ENCODE measurements around the gene MIER1.

DNA sequence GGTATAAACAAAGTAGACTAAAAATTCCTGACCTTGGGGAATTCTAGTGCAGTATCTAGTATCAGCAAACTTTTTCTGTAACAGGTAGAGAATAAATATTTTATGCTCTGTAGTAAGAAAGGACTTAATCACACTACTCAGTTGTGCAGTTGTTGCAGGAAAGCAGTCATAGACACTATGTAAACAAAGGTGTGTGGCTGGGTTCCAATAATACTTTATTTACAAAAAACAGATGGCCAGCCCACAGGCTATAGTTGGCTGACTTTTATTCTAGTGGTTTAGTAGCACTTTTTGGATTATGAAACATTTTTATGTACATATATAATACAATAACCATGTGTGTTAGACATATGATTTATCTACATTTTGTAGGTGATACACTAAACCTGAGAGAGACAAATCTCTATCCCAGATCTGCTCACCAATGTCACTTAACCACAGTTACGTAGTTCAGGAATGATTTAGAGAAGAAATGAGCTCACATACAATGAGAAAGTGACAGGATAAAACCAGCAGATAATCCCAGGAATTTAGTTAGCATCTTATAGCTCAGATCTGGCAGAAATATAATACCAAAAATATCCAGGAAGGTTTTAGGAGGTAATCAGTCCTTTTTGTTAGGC, 56.1 kb downstream of the MIER1 start:
- no peak for TF ChIP-seq EZH2phosphoT487 (IDR thresholded peaks at IDR 0.05; ENCODE audit: low read length)
- TF ChIP-seq EZH2 (optimal IDR thresholded peaks at IDR 0.05; ENCODE audit: low read depth, low read length) = no peak
- TF ChIP-seq, protein P1, sequence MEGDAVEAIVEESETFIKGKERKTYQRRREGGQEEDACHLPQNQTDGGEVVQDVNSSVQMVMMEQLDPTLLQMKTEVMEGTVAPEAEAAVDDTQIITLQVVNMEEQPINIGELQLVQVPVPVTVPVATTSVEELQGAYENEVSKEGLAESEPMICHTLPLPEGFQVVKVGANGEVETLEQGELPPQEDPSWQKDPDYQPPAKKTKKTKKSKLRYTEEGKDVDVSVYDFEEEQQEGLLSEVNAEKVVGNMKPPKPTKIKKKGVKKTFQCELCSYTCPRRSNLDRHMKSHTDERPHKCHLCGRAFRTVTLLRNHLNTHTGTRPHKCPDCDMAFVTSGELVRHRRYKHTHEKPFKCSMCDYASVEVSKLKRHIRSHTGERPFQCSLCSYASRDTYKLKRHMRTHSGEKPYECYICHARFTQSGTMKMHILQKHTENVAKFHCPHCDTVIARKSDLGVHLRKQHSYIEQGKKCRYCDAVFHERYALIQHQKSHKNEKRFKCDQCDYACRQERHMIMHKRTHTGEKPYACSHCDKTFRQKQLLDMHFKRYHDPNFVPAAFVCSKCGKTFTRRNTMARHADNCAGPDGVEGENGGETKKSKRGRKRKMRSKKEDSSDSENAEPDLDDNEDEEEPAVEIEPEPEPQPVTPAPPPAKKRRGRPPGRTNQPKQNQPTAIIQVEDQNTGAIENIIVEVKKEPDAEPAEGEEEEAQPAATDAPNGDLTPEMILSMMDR (IDR thresholded peaks at IDR 0.05; ENCODE audit: low read length) = no peak

Data from MM.1S (cell line).